ENCODE measurements around the gene PI16.
A peak's percentile ranks its signal among the peaks of the same experiment; 100 is the strongest.

Gene PI16

DNA sequence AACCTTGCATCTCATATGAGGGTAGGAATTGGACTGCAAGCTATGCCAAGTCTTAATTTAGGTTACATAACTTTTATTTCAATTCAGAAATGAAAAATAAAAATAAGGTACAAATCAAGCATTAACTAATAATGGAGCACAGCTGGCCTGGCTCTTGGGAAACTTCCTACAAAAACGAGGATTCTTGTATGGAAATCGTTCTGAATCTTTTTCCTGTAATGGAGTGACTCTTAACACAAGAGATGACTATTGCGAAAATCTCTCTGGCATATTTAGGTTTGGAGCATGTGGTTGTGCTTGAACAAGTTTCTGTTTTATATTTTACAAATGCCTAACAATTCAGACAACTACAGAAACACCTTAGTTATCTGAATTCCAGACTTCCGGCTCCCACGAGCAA lies 34.0 kb upstream of the PI16 start:
- DNase-seq (ENCODE audit: low read depth): no peak
- no peak overlapping the region for H3K4me3 ChIP-seq (ENCODE audit: low read depth, low read length)
- TF ChIP-seq, protein P1, sequence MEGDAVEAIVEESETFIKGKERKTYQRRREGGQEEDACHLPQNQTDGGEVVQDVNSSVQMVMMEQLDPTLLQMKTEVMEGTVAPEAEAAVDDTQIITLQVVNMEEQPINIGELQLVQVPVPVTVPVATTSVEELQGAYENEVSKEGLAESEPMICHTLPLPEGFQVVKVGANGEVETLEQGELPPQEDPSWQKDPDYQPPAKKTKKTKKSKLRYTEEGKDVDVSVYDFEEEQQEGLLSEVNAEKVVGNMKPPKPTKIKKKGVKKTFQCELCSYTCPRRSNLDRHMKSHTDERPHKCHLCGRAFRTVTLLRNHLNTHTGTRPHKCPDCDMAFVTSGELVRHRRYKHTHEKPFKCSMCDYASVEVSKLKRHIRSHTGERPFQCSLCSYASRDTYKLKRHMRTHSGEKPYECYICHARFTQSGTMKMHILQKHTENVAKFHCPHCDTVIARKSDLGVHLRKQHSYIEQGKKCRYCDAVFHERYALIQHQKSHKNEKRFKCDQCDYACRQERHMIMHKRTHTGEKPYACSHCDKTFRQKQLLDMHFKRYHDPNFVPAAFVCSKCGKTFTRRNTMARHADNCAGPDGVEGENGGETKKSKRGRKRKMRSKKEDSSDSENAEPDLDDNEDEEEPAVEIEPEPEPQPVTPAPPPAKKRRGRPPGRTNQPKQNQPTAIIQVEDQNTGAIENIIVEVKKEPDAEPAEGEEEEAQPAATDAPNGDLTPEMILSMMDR (conservative IDR thresholded peaks at IDR 0.05; ENCODE audit: low read depth, low read length): no peak

DNA sequence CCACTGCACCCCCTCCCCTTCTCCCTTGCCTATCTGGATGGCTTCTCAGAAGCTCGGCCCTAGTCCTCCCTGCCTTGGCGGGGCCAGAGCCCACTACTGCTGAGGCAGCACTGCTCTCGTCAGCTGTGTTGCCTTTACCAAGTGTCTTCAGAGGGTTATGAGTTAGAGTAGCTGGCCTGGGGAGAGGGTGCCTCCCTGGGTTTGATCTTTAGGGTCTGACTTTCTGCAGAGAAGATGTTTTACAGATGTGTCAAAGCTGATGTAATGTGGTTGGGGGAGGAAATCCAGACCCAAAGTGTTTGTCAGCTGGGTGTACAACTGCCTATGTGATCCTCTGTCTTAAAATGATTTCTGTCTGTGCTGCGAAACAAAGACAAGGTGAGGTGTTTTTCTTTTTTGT lies 30.4 kb upstream of the PI16 start:
- TF ChIP-seq, protein P1 (conservative IDR thresholded peaks at IDR 0.05; ENCODE audit: low read depth, low read length): no peak
- no peak overlapping the region for H3K4me3 ChIP-seq (ENCODE audit: low read depth, low read length)
- DNase-seq (ENCODE audit: low read depth): peak; percentile 71

DNA sequence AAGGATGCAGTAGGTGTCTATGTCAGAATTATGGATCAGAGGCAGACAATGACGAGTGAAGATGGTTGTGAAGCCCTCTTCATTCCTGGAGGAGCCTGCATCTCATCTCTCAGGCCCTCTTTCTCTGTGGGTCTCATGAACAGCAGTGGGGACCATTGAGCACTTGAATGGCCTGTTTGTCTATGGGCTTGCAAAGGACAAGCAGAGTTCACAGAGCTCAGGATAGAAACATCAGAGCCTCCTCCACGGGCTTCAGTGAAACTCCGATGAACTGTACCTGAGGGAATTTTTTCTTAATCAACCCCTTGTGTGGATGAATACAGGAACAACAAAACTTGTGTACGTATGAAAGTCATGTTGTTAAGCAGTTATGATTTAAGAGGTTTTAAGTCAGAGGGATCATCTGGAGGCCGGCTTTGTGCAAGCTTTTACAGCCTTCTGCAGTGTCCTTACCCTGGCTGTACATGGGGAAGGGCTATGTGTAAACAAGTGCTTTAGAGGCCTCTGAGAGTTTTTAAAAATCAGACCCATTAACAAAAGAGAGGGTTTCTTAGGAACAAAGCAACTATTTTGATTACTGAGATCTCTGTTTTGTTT lies 29.7 kb upstream of the PI16 start:
- no peak for DNase-seq (ENCODE audit: low read depth)
- TF ChIP-seq, protein P1 (conservative IDR thresholded peaks at IDR 0.05; ENCODE audit: low read depth, low read length): no peak
- H3K4me3 ChIP-seq (ENCODE audit: low read depth, low read length): no peak overlapping the region

GRCh38 chr6:36925809-36926208 lies 28.7 kb upstream of the PI16 start:
- TF ChIP-seq, protein P1 (conservative IDR thresholded peaks at IDR 0.05; ENCODE audit: low read depth, low read length): no peak
- DNase-seq (ENCODE audit: low read depth): no peak
- no peak overlapping the region for H3K4me3 ChIP-seq (ENCODE audit: low read depth, low read length)

- H3K4me3 ChIP-seq (ENCODE audit: low read depth, low read length): no peak overlapping the region
- peak; percentile 78 for DNase-seq (ENCODE audit: low read depth)
- TF ChIP-seq, protein P1 (conservative IDR thresholded peaks at IDR 0.05; ENCODE audit: low read depth, low read length): no peak
Measured at GRCh38 chr6:36926708-36927513, 27.6 kb upstream of the PI16 start.

DNA sequence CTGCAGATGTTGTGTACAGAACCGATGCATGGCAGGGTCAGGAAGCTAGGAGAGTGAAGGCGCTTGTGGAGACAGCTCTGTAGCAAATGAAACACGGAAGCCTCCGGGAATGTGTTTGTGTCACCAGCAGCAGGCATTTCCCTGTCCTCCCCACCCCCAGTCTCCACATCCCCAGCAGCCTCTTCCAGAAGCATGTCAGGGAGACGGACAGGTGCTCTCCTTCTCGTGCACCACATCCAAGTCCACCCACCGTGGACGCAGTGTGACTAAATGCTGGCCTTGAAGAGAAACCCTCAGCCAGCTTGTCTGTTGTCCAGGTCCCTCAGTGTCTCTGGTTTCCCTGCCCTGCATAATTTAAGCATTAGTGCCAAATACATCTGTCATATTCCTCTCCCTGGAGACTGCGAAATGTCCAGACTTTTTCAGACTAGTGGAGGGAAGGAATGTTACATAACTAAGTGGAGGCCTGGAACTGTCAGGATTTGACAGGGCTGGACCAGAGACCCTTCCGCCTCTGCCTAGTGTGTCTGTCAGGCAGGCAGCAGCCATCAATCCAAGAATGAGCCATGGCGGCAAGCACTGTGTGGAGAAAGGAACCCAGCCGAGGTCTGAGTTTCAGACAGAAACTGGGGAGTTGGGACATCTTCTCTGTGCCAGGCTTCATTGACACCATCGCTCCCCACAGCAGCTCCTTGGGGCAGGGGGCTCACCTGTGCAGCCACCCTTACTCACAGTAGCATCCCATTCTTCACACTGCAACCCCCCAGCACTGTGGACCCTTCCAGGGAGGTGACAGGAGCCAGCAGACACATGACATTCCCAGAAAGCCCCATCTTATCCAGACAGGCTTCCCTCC lies 26.6 kb upstream of the PI16 start:
- DNase-seq (ENCODE audit: low read depth): peak; percentile 73
- no peak overlapping the region for H3K4me3 ChIP-seq (ENCODE audit: low read depth, low read length)
- TF ChIP-seq, protein P1 (conservative IDR thresholded peaks at IDR 0.05; ENCODE audit: low read depth, low read length): no peak

Measured in choroid plexus epithelial cell (primary cell).